Measurements from ENCODE around the gene FCGR3A.
"Not testable (repeated sequence)": the region's sequence is repeated elsewhere in the genome, so short reads cannot be mapped to it uniquely, and the experiment has no call there.

Gene FCGR3A

GRCh38 chr1:161549652-161550051 is at the start of gene FCGR3A:
FCGR3A (minus strand) TSS chr1:161549818; CDS start chr1:161549736, 82 bp downstream.
- no peak for DNase-seq

GRCh38 chr1:161597077-161597476 is 47.5 kb upstream of the FCGR3A start:
- not testable (repeated sequence) for DNase-seq

- DNase-seq, result not testable (repeated sequence)
Measured at GRCh38 chr1:161595583-161595982, 46.0 kb upstream of the FCGR3A start.

GRCh38 chr1:161595173-161595572 is 45.6 kb upstream of the FCGR3A start:
- not testable (repeated sequence) for DNase-seq

GRCh38 chr1:161594269-161594984 is 44.8 kb upstream of the FCGR3A start:
- DNase-seq, result not testable (repeated sequence)

GRCh38 chr1:161593092-161593755 is 43.6 kb upstream of the FCGR3A start:
- DNase-seq, result not testable (repeated sequence)

- DNase-seq, result not testable (repeated sequence)
Measured at GRCh38 chr1:161592586-161592985, 43.0 kb upstream of the FCGR3A start.

- DNase-seq, result not testable (repeated sequence)
Measured at GRCh38 chr1:161589920-161590319, 40.3 kb upstream of the FCGR3A start.

- DNase-seq, result not testable (repeated sequence)
Measured at GRCh38 chr1:161589365-161589764, 39.7 kb upstream of the FCGR3A start.

- not testable (repeated sequence) for DNase-seq
Measured at GRCh38 chr1:161588596-161588995, 39.0 kb upstream of the FCGR3A start.

GRCh38 chr1:161582882-161583281 is 33.3 kb upstream of the FCGR3A start:
- not testable (repeated sequence) for DNase-seq

- DNase-seq, result not testable (repeated sequence)
Measured at GRCh38 chr1:161580879-161581537, 31.4 kb upstream of the FCGR3A start.

GRCh38 chr1:161579856-161580507 is 30.4 kb upstream of the FCGR3A start:
- not testable (repeated sequence) for DNase-seq

GRCh38 chr1:161576676-161577075 is 27.1 kb upstream of the FCGR3A start:
- DNase-seq, result not testable (repeated sequence)

GRCh38 chr1:161571703-161572102 is 22.1 kb upstream of the FCGR3A start:
- DNase-seq, result not testable (repeated sequence)

- not testable (repeated sequence) for DNase-seq
Measured at GRCh38 chr1:161566602-161566960, 17.0 kb upstream of the FCGR3A start.

GRCh38 chr1:161563522-161563921 is 13.9 kb upstream of the FCGR3A start:
- not testable (repeated sequence) for DNase-seq

- DNase-seq, result not testable (repeated sequence)
Measured at GRCh38 chr1:161562441-161562840, 12.8 kb upstream of the FCGR3A start.

GRCh38 chr1:161560960-161561715 is 11.5 kb upstream of the FCGR3A start:
- DNase-seq, result not testable (repeated sequence)

GRCh38 chr1:161557506-161558450 is 8.2 kb upstream of the FCGR3A start:
- DNase-seq, result not testable (repeated sequence)

- DNase-seq, result not testable (repeated sequence)
Measured at GRCh38 chr1:161556990-161557389, 7.4 kb upstream of the FCGR3A start.

Data from activated CD8-positive, alpha-beta memory T cell treated with anti-CD3 and anti-CD28 coated beads, Interleukin-2, amount 50 U/mL, for 4 hours (primary cell).